Uterus (tissue), 4 donors: ENCODE measurements around the gene FBXO31. TPM values are rescaled to one million over a fixed set of nuclear protein-coding genes. Genes with fewer than 3 reads are reported as not detected.
A peak's percentile ranks its signal among the peaks of the same experiment; 100 is the strongest.

ENCODE experiments used
- DNase-seq, 2 donors: peaks; one replicate each; pipeline ENCODE4 v3.0.0-alpha.2; 2019 to 2020
- H3K27ac ChIP-seq, 2 donors: fragments of 200-600 bp; sonication (generic); 1 replicate in 1 of 2; 2 replicates in 1 of 2; pipeline ENCODE4 v1.5.1; 2016 to 2018
- H3K27me3 ChIP-seq, 2 donors: fragments of 200-600 bp; sonication (generic); one replicate each; pipeline ENCODE4 v1.5.1; 2018 to 2019; ENCODE audit warnings: control low read depth in 1 of 2
- H3K36me3 ChIP-seq, 2 donors: fragments of 200-600 bp; sonication (generic); one replicate each; pipeline ENCODE4 v1.5.1; 2019; ENCODE audit warnings: control low read depth in 1 of 2
- H3K4me1 ChIP-seq, 2 donors: fragments of 200-600 bp; sonication (generic); one replicate each; pipeline ENCODE4 v1.5.1; 2018 to 2019; ENCODE audit warnings: control low read depth in 1 of 2
- H3K4me3 ChIP-seq, 2 donors: fragments of 200-600 bp; sonication (generic); 1 replicate in 1 of 2; 2 replicates in 1 of 2; pipeline ENCODE4 v1.5.1; 2018 to 2019; ENCODE audit warnings: mild to moderate bottlenecking in 1 of 2
- H3K9me3 ChIP-seq, 2 donors: fragments of 200-600 bp; sonication (generic); one replicate each; pipeline ENCODE4 v1.5.1; 2019; ENCODE audit warnings: control low read depth in 1 of 2
- POLR2A ChIP-seq, 2 donors: fragments of 450-650 bp; IDR thresholded peaks; one replicate each; pipeline ENCODE4 v1.6.1; 2016; ENCODE audit warnings: antibody characterized with exemption in 2 of 2, mild to moderate bottlenecking in 1 of 2, moderate library complexity in 1 of 2
- intact Hi-C: fragments of 100-400 bp; cut with DNase I; formaldehyde crosslinking; loops from one replicate; pipeline ENCODE4 v1.15.1; 2023; ENCODE audit warnings: low total_unique reads
- total RNA-seq, 4 donors: library from RNA; depleted of rRNA in 3 of 4; stranded (reverse); fragments of >200 nt in 3 of 4; gene quantifications; one replicate each; pipeline versions ENCODE4 v1.1.0 to v1.2.4, GENCODE V29; 2014 to 2023
- TF ChIP-seq, protein P1 (sequence below), 4 experiments: fragments of 200-600 bp in 2 of 4; fragments of 450-650 bp in 2 of 4; sonication (generic) in 2 of 4; IDR thresholded peaks; one replicate each; pipeline ENCODE4 v1.5.1; 2016 to 2019; ENCODE audit warnings: antibody characterized with exemption in 4 of 4, mild to moderate bottlenecking in 2 of 4, moderate library complexity in 1 of 4
- donor health status: DM: yes; HTN: yes; CAD: no.

FBXO31 gene
- total RNA-seq, 4 donors from 2014 or later: 35.2 to 309 (median 74.8) TPM

DNA sequence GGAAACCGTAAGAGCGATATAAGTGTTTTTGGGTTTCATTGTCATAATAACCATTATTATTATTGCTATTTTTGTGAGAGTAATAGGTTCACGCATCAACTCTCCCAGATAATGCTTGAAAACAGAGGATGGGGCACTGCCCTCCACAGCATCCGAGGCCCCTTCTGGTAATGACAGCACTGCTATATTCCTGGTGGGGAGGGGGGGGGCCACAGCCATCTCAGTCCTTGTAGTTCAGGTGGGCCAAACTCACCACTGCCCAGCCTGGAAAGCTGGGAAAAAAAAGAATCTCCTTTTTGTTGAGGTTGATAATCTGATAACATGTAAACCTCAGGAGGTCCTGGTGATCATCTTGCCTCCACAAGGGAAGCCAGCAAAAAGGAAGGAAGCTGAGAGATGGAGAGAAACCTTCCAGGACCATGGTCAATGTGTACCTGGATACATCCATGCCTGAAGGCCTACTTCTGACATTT lies 67.1 kb downstream of the FBXO31 start:
- no peak for TF ChIP-seq POLR2A (IDR thresholded peaks at IDR 0.05)
- TF ChIP-seq, protein P1, sequence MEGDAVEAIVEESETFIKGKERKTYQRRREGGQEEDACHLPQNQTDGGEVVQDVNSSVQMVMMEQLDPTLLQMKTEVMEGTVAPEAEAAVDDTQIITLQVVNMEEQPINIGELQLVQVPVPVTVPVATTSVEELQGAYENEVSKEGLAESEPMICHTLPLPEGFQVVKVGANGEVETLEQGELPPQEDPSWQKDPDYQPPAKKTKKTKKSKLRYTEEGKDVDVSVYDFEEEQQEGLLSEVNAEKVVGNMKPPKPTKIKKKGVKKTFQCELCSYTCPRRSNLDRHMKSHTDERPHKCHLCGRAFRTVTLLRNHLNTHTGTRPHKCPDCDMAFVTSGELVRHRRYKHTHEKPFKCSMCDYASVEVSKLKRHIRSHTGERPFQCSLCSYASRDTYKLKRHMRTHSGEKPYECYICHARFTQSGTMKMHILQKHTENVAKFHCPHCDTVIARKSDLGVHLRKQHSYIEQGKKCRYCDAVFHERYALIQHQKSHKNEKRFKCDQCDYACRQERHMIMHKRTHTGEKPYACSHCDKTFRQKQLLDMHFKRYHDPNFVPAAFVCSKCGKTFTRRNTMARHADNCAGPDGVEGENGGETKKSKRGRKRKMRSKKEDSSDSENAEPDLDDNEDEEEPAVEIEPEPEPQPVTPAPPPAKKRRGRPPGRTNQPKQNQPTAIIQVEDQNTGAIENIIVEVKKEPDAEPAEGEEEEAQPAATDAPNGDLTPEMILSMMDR (IDR thresholded peaks at IDR 0.05): no peak
- Histone ChIP-seq H3K36me3 (no peaks in the 10 kb centered on the region), H3K27me3 (no peaks in the 10 kb centered on the region), H3K27ac (peak overlapping the region; percentile 94 to 96), H3K4me3 (peak overlapping the region; percentile 97), H3K4me1 (peaks cover 0 to 7% of the 10 kb centered on the region in 2 donors), H3K9me3 (no peaks in the 10 kb centered on the region)
- no peak for DNase-seq
- intact Hi-C loops: loop anchor here (10.0 kb wide), 1 partner anchor 48 kb away; no protein-coding TSS in a partner anchor

DNA sequence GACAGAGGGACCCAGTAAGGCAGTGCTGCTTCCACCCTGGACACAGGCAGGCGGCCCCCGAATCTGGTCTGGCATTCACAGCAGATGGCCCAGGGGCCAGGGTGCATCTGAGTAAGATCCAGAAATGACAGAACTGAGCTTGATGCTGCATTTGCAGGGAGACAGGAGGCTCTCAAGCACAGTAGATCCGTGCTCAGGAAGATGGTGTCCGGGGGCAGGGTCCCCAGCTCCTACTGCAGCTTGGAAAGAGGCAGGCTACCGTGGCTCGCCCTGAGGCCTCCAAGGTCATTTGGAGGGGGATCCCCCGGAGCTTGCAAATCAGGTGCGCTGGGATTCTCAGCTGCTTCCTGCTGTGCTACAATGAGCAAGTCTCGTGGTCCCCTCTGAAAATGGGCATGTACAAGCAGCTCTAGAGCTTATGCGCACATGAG lies 68.6 kb downstream of the FBXO31 start:
- no peak for DNase-seq
- Histone ChIP-seq H3K9me3 (no peaks in the 10 kb centered on the region), H3K36me3 (no peaks in the 10 kb centered on the region), H3K27ac (no peak overlapping the region), H3K4me3 (no peak overlapping the region), H3K4me1 (peaks cover 0 to 7% of the 10 kb centered on the region in 2 donors), H3K27me3 (no peaks in the 10 kb centered on the region)
- intact Hi-C loops: loop anchor here (10.0 kb wide), 1 partner anchor 50 kb away; no protein-coding TSS in a partner anchor
- TF ChIP-seq POLR2A (IDR thresholded peaks at IDR 0.05): no peak
- TF ChIP-seq, protein P1 (IDR thresholded peaks at IDR 0.05): no peak

DNA sequence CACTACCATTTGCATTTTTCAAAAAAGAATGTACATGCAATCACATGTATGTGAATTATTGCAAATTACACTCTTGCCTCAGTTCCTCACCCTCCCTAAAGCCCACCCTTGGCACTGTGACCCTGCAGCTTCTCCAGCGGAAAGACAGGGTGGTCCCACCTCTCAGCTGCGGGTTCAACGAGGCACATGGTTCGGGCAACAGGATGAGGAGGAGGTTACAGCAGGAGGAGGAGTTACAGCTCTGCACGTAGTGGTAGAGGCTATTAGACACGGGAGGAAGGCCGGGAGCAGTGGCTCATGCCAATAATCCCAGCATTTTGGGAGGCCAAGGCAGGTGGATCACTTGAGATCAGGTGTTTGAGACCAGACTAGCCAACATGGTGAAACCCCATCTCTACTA lies 71.6 kb downstream of the FBXO31 start:
- Histone ChIP-seq H3K4me3 (no peak overlapping the region), H3K4me1 (no peaks in the 10 kb centered on the region), H3K36me3 (no peaks in the 10 kb centered on the region), H3K9me3 (no peaks in the 10 kb centered on the region), H3K27me3 (no peaks in the 10 kb centered on the region), H3K27ac (no peak overlapping the region)
- DNase-seq: no peak
- intact Hi-C loops: loop anchor here (10.0 kb wide), 1 partner anchor 53 kb away; no protein-coding TSS in a partner anchor
- TF ChIP-seq, protein P1 (IDR thresholded peaks at IDR 0.05): no peak
- no peak for TF ChIP-seq POLR2A (IDR thresholded peaks at IDR 0.05)

DNA sequence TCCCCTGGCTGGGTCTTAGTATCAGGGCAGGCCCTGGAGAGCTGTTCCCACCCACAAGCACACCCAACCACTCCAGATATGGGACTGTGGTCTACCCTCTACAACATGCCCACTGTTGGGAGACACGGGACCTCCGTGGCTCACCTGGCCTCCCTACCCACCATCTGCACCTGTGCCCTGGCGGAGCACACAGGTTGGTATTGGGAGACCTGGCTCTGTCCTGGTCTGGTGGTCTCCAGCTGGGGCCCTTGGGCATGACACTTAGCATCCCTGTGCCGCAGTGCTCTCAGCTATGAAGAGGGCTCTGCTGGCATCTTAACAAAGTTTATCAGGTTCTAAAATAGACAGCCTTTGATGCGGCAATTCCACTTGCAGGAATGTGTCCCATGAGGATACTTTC lies 72.2 kb downstream of the FBXO31 start:
- Histone ChIP-seq H3K27ac (no peak overlapping the region), H3K27me3 (no peaks in the 10 kb centered on the region), H3K4me3 (no peak overlapping the region), H3K36me3 (no peaks in the 10 kb centered on the region), H3K4me1 (no peaks in the 10 kb centered on the region), H3K9me3 (no peaks in the 10 kb centered on the region)
- no peak for TF ChIP-seq POLR2A (IDR thresholded peaks at IDR 0.05)
- intact Hi-C loops: loop anchor here (10.0 kb wide), 1 partner anchor 53 kb away; no protein-coding TSS in a partner anchor
- DNase-seq: no peak

DNA sequence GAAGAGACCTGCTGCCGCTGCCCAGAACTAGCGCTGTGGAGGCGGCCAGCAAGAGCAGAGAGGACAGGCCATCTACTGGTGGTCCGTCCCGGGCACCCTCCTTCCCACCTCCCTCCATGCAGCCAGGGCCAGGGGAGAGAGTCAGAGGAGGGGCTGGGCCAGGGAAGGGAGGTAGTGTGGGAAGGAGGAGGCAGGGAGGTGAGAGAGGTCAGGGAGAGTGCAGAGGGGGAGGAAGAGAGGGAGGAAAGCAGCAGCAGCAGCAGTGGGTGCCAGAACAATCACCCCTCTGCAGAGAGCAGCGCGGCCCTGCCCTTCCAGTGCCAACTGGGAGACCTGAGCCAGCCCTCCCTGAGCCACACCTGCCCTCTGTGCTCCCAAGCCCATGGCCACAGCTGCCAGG lies 73.0 kb downstream of the FBXO31 start:
- Histone ChIP-seq H3K4me1 (no peaks in the 10 kb centered on the region), H3K4me3 (no peak overlapping the region), H3K27ac (no peak overlapping the region), H3K9me3 (no peaks in the 10 kb centered on the region), H3K27me3 (no peaks in the 10 kb centered on the region), H3K36me3 (no peaks in the 10 kb centered on the region)
- DNase-seq: no peak
- intact Hi-C loops: loop anchor here (10.0 kb wide), 1 partner anchor 54 kb away; no protein-coding TSS in a partner anchor
- TF ChIP-seq, protein P1 (IDR thresholded peaks at IDR 0.05): no peak
- TF ChIP-seq POLR2A (IDR thresholded peaks at IDR 0.05): no peak
